OCI-LY1 (cell line): ENCODE results near the gene RHOV.

Source experiments
- EZH2 ChIP-seq: fragments of 200-600 bp; sonication (generic), shearing (Covaris generic); IDR thresholded peaks from 2 replicates; pipeline ENCODE4 v1.8.0; 2017; ENCODE audit warnings: borderline replicate concordance, mixed run types, mild to moderate bottlenecking, antibody characterized with exemption, low read length, moderate library complexity, mixed read lengths
- TF ChIP-seq, protein P1 (sequence below): fragments of 200-600 bp; sonication (generic), shearing (Covaris generic); IDR thresholded peaks from 2 replicates; pipeline ENCODE4 v1.5.1; 2017; ENCODE audit warnings: mild to moderate bottlenecking, antibody characterized with exemption, low read length, moderate library complexity, mixed read lengths

DNA sequence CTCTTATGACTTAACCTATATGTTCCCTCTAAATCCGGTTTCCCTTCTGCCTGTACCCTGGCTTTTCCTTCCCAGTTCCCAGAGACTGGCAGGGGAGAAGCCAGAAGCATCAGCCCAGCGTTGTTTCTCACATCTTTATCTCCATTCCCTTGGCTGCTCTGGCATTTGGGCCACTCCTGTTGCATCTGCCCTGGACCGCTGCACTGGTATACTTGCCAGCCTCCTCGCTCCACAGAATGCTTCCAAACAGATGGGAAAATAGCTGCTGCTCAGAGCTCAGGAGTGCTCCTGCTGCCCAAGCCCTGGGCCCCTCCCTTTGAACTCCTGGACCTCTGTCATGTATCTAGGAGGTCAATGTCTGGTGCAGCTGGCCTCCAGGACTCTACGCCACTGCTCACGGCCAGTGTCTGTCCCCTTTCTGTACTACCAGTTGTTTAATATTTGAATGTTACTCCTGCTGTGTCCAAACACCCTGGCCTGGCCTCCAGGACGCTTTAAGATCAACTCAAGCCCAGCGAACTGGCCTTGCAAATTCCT lies 23.4 kb downstream of the RHOV start:
- no peak for TF ChIP-seq EZH2
- TF ChIP-seq, protein P1, sequence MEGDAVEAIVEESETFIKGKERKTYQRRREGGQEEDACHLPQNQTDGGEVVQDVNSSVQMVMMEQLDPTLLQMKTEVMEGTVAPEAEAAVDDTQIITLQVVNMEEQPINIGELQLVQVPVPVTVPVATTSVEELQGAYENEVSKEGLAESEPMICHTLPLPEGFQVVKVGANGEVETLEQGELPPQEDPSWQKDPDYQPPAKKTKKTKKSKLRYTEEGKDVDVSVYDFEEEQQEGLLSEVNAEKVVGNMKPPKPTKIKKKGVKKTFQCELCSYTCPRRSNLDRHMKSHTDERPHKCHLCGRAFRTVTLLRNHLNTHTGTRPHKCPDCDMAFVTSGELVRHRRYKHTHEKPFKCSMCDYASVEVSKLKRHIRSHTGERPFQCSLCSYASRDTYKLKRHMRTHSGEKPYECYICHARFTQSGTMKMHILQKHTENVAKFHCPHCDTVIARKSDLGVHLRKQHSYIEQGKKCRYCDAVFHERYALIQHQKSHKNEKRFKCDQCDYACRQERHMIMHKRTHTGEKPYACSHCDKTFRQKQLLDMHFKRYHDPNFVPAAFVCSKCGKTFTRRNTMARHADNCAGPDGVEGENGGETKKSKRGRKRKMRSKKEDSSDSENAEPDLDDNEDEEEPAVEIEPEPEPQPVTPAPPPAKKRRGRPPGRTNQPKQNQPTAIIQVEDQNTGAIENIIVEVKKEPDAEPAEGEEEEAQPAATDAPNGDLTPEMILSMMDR, result no peak
